Fibroblast of skin of scalp (primary cell): ENCODE measurements around the gene DEAF1.
"Not testable (repeated sequence)": the region's sequence is repeated elsewhere in the genome, so short reads cannot be mapped to it uniquely, and the experiment has no call there.

Source experiments
- DNase-seq: peaks from one replicate; pipeline ENCODE4 v3.0.0-alpha.2; 2013

The DEAF1 gene

DNA sequence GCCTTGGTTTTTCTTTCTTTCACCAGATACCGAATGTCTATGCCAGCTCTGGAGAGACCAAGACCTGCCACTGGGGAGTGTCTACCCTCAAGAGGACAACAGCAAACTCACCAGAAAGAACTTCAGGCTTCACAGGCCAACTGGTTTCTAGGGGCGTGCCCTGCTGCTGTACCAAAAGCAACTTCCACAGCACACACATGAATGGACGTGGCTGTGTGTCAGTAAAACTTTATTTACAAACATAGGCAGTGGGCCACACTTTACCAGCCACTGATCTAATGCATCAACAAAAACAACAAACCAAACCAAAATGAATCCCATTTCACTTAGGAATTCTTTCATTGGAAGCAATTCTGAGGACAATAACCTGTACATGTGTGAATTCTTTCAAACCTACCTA is 16.7 kb downstream of the DEAF1 start:
- DNase-seq = no peak

DNA sequence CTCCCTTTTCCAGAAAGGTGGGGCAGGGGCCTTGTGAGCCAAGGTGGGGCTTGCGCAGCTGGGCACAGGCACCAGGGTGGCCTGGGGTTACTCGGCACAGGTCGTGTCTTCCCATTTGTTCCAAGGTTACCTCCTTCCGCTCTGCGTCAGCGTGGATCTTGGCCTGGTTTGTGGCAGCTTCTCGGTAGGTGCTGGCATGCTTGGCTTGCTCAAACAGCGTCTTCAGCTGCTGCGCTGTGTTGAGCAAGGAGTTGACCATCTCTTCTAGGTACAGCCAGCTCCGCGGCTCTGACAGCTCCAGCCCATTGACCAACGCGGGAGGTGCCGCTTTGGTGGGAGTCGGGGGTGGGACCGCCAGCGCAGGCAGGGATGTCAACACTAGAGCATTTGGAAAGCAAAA is 20.6 kb downstream of the DEAF1 start:
- no peak for DNase-seq

DNA sequence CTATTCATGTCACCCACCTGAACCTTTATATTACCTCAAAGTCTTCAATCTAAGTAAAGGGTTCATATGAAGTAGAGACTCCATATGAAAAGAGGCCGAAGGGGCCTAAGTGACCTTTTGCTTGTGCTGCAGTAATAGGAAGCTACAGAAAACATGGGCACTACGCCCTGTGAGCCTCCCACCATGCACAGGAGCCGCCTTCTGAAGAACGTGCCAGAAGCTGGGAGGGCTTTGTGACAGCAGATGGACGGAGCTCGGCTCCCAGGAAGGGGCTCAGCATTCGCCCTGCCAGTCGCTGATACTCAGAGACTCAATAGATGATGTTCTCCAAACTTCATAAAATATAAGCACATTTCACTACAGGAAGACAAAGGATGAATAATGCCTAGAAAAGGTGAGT is 21.2 kb downstream of the DEAF1 start:
- DNase-seq = no peak

DNA sequence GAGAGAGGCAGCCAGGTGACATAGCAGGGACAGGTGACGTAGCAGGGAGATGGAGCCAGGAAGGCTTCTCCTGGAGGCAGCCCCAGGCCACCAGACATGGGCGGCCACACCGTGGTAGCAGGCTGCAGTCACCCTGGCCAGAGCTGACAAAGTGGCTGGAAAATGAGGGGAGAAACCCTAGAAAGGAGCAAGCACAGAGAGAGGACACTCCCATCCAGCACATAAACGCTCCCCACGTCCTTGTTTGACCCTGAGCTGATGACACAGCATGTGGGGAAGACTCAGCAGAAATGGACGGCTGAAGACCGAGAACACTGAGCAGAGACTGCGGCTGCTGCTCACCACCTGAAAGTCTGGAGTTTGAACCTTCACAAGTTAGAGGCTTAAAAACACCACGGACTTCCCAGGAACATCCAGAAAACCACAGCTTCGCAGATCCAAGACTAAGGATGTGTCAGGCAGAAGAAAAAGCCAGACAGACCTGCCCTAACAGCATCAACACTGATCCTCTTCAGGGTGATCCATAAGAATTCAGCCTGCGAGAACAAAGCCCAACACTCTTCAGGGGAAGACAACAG is 29.2 kb downstream of the DEAF1 start:
- DNase-seq = peak; percentile 17

DNA sequence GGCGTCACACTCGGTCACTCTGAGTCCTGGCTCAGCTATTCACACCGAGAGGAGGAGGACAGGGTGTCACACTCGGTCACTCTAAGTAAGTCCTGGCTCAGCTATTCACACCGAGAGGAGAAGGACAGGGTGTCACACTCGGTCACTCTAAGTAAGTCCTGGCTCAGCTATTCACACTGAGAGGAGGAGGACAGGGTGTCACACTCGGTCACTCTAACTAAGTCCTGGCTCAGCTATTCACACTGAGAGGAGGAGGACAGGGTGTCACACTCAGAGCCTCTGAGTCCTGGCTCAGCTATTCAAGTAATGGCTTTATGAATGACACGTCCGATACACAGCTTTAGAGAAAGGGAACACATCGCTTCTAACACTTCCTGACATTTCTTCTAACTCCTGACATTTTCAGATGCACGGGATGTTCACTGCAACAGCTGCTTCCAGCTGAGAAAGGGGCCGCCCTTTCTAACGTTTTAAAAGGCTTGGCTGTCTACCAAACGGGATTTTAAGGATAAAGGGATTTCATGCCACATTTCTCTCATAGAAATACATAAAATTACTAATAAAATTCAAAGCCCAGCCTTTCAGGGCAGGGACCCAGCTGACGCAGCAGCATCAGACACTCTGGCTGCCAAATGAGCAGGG is 29.8 kb downstream of the DEAF1 start:
- DNase-seq = no peak

DNA sequence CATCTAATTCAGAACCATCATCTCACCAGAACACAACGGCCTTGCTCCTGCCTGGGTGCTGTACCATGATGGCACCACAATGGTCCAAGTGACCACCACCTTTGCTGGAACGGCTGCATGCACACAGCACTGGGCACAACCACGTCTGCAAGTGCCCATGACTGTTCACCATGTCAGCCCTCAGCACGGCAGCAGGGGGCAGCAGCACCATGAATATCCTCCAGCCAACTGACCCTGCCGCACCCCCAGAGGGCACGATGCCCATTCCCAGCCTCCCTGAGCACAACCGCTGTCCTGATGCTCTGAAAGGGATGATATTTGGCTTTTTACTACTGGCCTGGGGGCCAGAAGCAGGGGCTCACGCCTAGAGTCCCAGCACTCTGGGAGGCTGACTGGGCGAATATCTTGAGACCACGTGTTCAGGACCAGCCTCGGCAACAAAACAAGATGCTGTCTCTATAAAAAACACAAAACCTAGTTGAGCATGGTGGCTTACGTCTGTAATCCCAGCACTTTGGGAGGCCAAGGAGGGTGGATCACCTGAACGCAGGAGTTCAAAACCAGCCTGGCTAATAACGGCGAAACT is 32.2 kb downstream of the DEAF1 start:
- peak; percentile 46 for DNase-seq

DNA sequence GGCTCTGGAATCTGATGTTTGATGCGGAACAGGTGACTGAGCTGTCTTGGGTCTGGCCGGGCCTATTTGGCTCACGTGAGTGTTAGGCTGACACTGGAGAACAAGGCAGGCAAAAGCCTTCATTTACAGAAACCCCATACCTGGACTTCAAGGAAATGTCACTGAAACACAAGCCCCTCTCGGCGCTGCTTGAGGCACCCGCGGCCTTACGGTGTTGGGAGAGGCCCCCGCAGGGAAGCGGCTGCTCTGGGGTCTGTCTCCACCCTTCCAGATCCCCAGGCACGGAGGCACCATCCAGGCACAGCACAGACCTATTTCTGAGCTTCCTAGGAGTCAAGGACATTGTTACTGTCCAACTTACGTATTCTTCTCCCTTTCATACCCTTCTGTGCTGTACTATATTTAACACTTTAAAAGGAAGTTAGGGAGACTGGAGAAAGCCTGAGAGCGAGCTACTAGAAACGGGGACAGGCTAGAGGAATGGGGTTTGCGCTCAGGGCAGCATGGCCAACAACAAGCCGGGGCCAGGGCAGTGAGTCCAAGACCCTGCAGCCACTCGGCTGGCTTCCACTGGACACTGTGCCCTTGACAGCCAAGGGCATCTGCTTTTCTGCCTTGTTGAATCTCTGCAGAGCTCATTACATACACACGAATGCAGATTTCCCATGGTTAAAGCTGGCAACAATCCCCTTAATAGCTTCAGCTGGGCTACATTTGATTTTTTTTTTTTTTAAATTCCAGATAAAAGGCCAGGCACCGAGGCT is 34.2 kb downstream of the DEAF1 start:
- DNase-seq = no peak

DNA sequence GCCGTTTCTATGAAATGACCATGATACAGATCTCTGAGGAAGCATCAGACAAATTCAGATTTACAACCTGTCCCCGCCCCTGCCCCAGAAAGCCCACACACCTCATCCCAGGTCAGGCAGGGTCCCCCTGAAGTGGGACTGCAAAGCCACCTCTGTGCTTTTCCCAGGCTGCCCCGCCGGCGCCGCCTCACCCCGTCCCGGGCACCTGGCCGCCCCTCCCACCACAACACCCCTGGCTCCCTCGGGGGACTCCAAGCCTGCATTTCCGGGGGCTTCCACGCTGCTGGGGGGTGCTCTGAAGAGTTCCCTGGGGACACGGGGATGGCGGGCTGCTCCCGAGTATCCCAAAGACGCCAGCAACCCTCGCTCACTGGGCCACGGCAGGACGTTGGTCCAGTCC is 34.7 kb downstream of the DEAF1 start:
- no peak for DNase-seq

DNA sequence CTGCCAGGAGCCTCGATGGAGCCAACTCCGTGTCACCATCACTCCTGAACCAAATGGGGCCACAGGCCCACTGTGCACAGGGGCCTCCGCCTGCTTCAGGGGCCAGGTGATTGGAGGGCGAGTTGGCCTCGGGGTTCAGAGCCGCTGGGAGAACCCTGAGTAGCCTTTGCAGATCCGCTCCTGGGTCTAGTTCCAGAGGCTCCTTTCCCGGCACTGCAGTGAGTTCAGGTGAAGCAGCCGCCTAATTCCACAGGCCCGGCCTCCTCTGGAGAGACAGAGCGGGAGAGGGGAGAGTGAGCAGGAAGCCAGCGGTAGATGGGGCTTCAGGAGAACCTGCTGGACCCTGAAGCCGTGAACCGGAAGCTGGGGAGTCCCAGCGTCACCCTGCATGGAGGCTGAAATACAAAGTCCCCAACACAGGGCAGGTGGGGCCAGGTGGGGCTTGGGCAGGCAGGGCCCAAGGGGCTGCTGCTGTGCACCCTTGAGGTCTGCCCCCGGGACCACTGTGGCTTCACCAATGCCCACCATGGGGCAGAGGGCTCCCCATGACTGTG is 35.4 kb downstream of the DEAF1 start:
- no peak for DNase-seq

DNA sequence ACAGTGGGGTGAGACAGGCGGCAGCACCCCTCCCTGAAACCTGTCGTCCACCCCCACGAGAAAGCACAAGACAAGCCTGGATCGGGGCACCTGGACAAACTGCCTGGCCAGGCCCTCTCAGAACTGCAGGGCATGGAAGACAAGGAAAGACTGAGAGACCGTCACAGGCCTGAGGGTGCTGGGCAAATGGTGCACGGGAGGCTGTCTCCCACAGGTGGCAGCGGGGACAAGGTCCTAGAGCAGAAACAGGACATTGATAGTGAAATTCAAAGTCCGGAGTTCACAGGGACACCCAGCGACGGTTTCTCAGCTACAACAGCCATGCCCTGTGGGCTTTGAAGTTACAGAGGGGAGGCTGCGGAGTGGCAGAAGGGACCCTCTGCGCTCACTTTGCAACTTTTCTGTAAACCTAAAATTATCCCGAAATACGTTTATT is 37.3 kb downstream of the DEAF1 start:
- DNase-seq = no peak

DNA sequence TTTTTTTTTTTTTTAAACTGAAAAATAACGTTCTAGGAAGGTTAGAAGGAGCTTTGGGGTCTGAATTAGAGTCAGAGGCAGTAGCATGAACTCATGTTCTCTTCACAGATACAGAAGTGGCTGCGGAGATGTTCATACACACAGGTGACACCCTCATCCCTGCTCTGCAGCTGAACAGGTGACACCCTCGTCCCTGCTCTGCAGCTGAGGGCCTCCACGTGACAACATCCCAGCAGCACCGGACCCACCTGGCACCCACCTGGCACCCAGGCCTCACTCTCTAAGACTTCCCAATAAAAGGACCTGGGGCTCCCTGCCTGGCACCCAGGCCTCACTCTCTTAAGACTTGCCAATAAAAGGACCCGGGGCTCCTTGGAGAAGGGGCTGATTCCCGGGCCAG is 38.2 kb downstream of the DEAF1 start:
- no peak for DNase-seq

DNA sequence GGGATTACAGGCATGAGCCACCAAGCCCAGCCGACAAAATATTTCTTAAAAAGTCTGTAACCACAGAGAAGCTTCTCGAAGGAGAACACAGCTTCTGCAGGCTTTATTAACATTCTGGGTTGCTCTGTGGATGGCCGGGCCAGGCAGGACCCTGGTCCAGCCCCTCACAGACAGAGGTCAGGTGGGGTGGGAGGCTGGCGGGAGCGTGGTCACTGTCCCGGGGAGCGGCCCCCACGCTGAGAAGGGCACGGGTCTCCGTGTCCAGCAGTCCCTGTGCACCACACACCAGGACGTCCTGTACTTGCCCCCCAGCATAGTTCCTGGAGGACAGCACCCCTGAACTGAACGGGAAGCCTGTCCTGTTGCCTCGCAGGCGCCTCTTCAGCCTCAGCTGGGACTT is 38.6 kb downstream of the DEAF1 start:
- no peak for DNase-seq

DNA sequence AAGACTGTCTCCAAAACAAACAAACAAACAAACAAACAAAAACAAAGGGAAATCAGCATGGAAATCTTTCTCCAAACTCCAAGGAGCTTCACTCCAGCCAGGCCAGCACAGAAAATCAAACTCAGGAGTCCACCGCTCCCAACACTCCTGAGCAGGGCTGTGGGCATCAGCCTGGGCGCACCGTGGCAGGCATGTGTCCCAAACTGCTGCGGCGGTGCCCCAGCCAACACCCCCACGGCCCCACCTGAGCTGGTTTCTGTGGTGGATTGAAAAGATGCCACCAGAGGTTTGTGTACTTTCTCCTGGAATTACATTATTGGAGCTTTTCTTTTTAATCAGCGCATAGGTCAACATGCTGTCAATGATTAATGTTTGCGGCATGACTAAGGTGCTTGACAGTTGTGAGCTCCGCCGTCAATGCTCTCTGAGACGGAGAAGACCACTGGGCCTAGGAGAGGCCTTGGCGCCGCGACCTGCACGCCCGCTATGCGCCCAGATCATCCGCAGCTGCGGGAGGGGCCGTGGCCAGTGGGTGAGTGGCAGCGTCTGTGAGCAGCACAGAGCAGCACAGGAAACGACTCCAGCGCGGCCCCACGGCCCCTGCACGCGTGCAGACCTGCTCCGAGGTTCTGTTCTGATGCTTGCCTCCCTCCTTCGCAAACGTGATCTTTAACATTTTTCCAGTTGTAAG is 39.8 kb downstream of the DEAF1 start:
- DNase-seq = no peak

DNA sequence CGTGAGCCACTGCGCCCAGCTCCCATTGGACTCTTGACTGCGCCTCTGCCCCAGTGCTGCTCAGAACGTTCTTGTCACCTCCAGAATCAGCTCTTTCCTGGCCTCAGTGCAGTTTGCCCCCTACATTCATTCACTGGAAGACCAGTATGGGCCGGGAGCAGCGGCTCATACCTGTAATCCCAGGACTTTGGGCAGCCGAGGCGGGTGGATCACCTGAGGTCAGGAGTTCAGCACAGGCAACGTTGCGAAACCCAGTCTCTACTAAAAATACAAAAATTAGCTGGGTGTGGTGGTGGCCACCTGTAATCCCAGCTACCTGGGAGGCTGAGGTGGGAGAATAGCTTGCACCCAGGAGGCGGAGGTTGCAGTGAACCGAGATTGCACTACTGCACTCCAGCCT is 40.6 kb downstream of the DEAF1 start:
- DNase-seq = not testable (repeated sequence)

DNA sequence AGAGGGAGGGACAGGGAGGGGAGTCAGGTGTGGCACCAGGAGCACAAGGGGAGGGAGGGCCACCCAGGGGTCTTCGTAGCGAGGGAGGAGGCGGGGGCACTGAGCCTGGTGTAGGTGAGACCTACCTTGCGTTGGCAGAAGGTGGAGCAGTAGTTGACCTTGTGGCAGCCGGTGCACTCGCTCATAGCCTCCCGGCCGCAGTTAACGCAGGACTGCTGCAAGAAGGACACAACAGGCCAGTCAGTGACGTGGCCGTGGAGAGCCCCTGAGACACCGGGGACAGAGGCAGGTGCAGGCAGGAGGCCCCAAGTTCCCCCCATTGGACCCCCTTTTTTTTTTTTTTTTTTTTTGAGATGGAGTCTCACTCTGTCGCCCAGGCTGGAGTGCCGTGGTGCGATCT is 41.2 kb downstream of the DEAF1 start:
- DNase-seq = no peak

DNA sequence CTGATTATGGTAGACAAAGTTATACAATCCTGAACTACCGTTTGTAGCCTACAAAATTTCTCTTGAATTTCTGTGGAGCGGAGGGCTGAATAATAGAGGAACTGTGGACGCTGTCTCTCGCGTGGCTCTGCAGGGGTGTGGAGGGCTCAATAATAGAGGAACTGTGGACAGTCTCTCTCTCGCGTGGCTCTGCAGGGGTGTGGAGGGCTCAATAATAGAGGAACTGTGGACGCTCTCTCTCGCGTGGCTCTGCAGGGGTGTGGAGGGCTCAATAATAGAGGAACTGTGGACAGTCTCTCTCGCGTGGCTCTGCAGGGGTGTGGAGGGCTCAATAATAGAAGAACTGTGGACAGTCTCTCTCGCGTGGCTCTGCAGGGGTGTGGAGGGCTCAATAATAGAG is 41.9 kb downstream of the DEAF1 start:
- not testable (repeated sequence) for DNase-seq

DNA sequence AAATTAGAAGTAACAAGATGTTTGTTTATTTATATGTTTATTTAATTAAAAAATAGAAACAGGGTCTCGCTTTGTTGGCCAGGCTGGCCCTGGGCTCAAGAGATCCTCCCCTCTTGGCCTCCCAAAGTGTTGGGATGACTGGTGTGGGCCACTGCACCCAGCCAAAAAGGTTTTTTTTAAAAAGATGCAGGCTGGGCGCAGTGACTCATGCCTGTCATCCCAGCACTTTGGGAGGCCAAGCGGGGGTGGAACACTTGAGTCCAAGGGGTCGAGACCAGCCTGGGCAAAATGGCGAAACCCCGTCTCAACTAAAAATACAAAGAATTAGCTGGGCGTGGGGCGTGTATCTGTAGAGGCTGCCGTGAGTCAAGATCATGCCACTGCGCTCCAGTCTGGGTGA is 44.5 kb downstream of the DEAF1 start:
- peak; percentile 21 for DNase-seq

DNA sequence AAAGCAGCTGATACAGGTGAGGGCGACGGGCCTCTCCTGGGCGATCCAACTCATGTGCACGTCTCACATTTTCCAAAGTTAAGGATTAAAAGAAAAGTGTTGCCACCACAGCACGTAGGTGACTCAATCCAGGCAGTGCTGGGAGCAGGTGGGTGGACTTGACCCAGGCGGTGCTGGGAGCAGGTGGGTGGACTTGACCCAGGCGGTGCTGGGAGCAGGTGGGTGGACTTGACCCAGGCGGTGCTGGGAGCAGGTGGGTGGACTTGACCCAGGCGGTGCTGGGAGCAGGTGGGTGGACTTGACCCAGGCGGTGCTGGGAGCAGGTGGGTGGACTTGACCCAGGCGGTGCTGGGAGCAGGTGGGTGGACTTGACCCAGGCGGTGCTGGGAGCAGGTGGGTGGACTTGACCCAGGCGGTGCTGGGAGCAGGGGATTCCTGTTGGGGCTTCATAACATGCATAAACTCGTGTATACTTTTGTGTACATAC is 47.3 kb downstream of the DEAF1 start:
- not testable (repeated sequence) for DNase-seq

DNA sequence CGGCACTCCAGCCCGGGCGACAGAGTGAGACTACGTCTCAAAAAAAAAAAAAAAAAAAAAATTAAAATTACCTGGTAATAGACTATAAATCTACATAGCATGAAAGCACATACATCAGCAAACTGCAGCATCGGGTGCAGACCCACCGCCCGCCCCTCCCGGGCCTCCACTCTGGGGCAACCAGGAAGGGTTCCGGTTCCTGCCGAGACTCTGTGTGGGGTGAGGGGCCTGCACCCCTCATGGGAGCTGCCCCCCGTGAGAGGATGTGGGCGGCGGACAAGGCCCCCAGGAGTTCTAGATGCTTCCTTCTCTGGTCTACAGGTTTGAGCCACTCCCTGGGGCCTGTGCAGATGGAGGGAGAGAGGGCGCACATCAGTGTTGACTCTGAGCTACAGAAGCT is 48.8 kb downstream of the DEAF1 start:
- DNase-seq = no peak

DNA sequence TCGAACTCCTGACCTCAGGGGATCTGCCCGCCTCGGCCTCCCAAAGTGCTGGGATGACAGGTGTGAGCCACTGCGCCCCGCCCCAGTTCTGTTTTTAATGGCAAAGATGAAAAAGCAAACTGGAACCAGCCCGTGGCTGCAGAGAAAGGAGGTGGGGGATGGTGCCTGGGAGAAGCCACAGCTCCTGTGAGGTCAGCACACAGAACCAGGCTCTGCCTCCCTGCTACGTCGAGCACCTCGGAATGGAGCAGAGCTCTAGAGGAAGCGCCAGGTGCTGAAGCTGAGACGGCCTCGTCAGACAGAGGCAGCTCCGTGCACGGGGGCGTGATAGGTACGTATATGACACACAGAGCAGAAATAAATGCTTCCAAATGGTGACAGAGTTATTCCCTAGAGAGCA is 49.5 kb downstream of the DEAF1 start:
- DNase-seq = no peak

DNA sequence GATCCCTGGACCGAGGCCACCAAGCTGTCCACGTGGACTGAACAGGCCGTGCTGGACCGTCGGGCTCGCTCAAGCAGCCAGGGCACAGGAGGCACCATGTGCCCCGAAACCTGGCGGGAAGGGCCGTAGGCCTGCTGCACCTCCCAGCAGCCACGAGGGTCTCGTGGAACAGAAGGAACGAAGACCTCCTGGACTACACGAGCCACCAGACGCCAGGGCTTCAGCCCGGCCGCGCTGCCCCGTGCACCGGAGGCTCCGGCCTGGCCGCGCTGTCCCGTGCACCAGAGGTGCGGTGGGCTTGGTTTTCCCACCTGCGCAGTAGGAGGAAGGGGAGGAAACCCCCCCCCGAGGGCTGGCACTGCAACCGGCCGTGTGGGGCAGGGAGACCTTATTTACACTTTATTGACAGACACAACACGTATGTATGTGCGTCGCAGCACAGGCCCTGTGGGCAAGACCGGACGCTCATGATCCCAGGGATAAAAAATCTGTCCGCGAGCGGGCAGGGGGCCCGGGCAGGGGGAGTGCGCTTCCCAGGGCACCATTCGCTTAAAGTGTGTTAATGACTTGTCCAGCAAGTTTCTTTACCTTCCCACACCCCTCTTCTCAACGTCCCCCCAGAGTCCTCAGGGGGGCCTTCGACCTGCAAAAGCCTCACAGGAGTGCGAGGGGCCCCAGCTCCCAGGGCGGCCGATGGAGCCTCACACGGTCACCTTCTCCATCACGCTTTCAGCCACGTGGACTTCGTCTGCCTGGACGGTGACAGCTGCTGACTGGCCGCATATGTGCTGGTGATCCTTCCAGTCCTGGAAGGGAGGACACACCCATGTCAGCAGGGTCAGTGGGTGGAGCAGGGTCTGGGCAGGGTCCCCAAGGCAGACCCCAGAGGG is 50.9 kb downstream of the DEAF1 start:
- DNase-seq = no peak

DNA sequence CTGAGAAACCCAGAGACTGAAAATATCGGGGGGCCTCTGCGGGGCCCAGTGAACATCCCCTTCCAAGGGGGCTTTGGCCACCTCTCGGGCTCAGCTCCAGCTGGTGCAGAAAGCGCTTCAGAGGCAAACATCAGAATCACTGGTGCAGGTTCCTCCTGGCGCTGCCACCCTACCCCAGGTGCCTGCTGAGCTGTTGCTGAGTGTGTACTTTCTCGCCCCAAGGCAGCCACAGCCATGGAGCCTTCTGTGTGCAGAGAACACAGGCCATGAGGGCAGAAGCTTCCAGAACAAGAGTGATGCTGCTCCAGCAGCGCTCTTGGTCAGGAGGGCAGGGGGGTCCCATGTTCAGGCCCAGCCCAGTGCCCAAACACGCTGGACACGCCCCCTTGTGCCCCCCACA is 51.7 kb downstream of the DEAF1 start:
- no peak for DNase-seq
